BLaER1 treated with 17β-estradiol and CSF1 and Interleukin-3, amounts not matched to agents 10 nM and 100 nM (cell line): ENCODE measurements around the gene MRFAP1L1.

Experiments used
- H3K27ac ChIP-seq, 11 experiments: shearing (Covaris generic); formaldehyde crosslinking; 2 replicates each; pipeline ENCODE4 v1.8.1; 2022
- H3K27me3 ChIP-seq, 11 experiments: shearing (Covaris generic); formaldehyde crosslinking; 2 replicates each; pipeline ENCODE4 v1.8.1; 2022
- H3K36me3 ChIP-seq, 11 experiments: shearing (Covaris generic); formaldehyde crosslinking; 2 replicates each; pipeline ENCODE4 v1.8.1; 2022
- H3K4me1 ChIP-seq, 10 experiments: shearing (Covaris generic); formaldehyde crosslinking; 2 replicates each; pipeline ENCODE4 v1.8.1; 2022
- H3K4me2 ChIP-seq, 11 experiments: shearing (Covaris generic); formaldehyde crosslinking; 2 replicates each; pipeline ENCODE4 v1.8.1; 2022
- H3K4me3 ChIP-seq, 10 experiments: shearing (Covaris generic); formaldehyde crosslinking; 2 replicates each; pipeline ENCODE4 v1.8.1; 2022
- H3K9ac ChIP-seq, 11 experiments: shearing (Covaris generic); formaldehyde crosslinking; 2 replicates each; pipeline ENCODE4 v1.8.1; 2022
- H3K9me3 ChIP-seq, 11 experiments: shearing (Covaris generic); formaldehyde crosslinking; replicated peaks in 1 of 11; 2 replicates each; pipeline ENCODE4 v1.8.1; 2022
- H4K20me1 ChIP-seq, 11 experiments: shearing (Covaris generic); formaldehyde crosslinking; 2 replicates each; pipeline ENCODE4 v1.8.1; 2022
- Cebpa-rat ChIP-seq, 11 experiments: shearing (Covaris generic); IDR thresholded peaks; 2 replicates each; pipeline ENCODE4 v1.8.1; 2022

MRFAP1L1 gene

GRCh38 chr4:6714954-6715353, 5.3 kb upstream of the MRFAP1L1 start:
- Histone ChIP-seq H3K4me1 (peaks cover 34 to 55% (median 42%) of the 10 kb centered on the region in 10 experiments), H3K27me3 (no peaks in the 10 kb centered on the region), H3K4me3 (no peak overlapping the region), H3K27ac (peak overlapping the region in 7 of 11 experiments; percentile 5 to 94 (median 41); a peak in 8 of 22 replicates), H3K4me2 (peak overlapping the region in 10 of 11 experiments; percentile 58 to 94 (median 88); a peak in 20 of 22 replicates), H3K36me3 (no peaks in the 10 kb centered on the region; a peak in 1 of 22 replicates), H3K9me3 (peaks cover 0 to 16% (median 4%) of the 10 kb centered on the region in 11 experiments; a peak in 7 of 22 replicates), H4K20me1 (peaks cover 9 to 38% (median 29%) of the 10 kb centered on the region in 11 experiments; a peak in 18 of 22 replicates), H3K9ac (0 out of 22 replicates have a peak overlapping the region, but pooled peaks of 1 of the 11 experiments have one; percentile 1)
- no peak for TF ChIP-seq Cebpa-rat (IDR thresholded peaks at IDR 0.05)

DNA sequence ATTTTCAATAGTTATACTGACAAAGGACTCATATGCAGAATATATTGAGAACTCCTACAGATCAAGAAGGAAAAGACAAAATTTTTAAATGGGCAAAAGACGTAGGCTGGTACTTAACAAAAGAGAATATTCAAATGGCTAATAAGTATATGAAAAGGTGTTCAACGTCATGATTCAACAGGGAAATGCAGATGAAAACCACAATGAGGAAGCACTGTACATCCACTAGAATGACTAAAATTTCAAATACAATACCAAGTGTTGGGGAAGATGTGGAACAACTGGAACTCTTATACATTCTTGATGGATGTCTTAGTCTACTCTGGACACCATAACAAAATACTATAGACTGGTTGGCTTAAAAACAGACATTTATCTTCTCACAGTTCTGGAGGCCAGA, 1.3 kb upstream of the MRFAP1L1 start:
- H3K4me2 ChIP-seq, result peak overlapping the region in 7 of 11 experiments; percentile 81 to 96 (median 95); a peak in 8 of 22 replicates
- no peak overlapping the region for H3K27ac ChIP-seq
- H3K36me3 ChIP-seq, result peaks cover 15 to 23% (median 21%) of the 10 kb centered on the region in 11 experiments; a peak in 17 of 22 replicates
- peaks cover 42 to 58% (median 48%) of the 10 kb centered on the region in 10 experiments for H3K4me1 ChIP-seq
- no peak overlapping the region; a peak in 1 of 20 replicates for H3K4me3 ChIP-seq
- no peaks in the 10 kb centered on the region for H3K27me3 ChIP-seq
- no peak overlapping the region for H3K9ac ChIP-seq
- peaks cover 0 to 16% (median 4%) of the 10 kb centered on the region in 11 experiments; a peak in 7 of 22 replicates for H3K9me3 ChIP-seq
- TF ChIP-seq Cebpa-rat (IDR thresholded peaks at IDR 0.05), result no peak
- peaks cover 0 to 25% (median 14%) of the 10 kb centered on the region in 11 experiments; a peak in 10 of 22 replicates for H4K20me1 ChIP-seq

GRCh38 chr4:6710282-6710681, 617 bp upstream of the MRFAP1L1 start:
- peak overlapping the region; percentile 81 to 97 (median 95) for H3K4me2 ChIP-seq
- TF ChIP-seq Cebpa-rat (IDR thresholded peaks at IDR 0.05), result no peak
- peak overlapping the region in 10 of 11 experiments; percentile 46 to 92 (median 85); a peak in 20 of 22 replicates for H3K27ac ChIP-seq
- H3K9ac ChIP-seq, result peak overlapping the region; percentile 50 to 91 (median 87); a peak in 20 of 22 replicates
- no peaks in the 10 kb centered on the region for H3K27me3 ChIP-seq
- peaks cover 37 to 59% (median 46%) of the 10 kb centered on the region in 10 experiments for H3K4me1 ChIP-seq
- H3K36me3 ChIP-seq, result peaks cover 17 to 30% (median 27%) of the 10 kb centered on the region in 11 experiments; a peak in 19 of 22 replicates
- peaks cover 0 to 16% (median 4%) of the 10 kb centered on the region in 11 experiments; a peak in 7 of 22 replicates for H3K9me3 ChIP-seq
- H3K4me3 ChIP-seq, result peak overlapping the region; percentile 74 to 92 (median 86)
- H4K20me1 ChIP-seq, result peaks cover 2 to 33% (median 14%) of the 10 kb centered on the region in 11 experiments; a peak in 11 of 22 replicates

DNA sequence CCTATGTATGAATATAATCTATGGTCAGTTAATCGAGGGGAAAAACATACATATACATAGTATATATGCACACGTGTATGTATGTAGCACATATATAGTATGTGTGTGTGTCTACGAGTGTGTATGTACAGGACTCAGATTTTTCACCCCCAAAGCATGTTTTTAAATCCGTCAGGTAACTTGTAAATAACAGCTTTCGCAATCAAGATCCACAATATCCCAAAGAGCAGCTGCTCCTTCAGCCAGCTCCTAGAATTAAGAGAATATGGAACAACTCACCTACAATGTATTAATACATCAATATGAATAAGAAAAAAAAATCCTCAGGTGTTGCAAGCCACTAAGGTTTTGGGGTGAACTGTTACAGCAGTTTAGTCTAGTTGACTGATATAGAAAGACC, 3.5 kb downstream of the MRFAP1L1 start:
- peaks cover 35 to 61% (median 42%) of the 10 kb centered on the region in 10 experiments for H3K4me1 ChIP-seq
- no peak for TF ChIP-seq Cebpa-rat (IDR thresholded peaks at IDR 0.05)
- peaks cover 35 to 70% (median 66%) of the 10 kb centered on the region in 11 experiments; a peak in 21 of 22 replicates for H3K36me3 ChIP-seq
- no peaks in the 10 kb centered on the region for H3K27me3 ChIP-seq
- H3K27ac ChIP-seq, result no peak overlapping the region
- peaks cover 2 to 50% (median 30%) of the 10 kb centered on the region in 11 experiments; a peak in 13 of 22 replicates for H4K20me1 ChIP-seq
- peak overlapping the region; percentile 89 to 97 (median 96); a peak in 21 of 22 replicates for H3K4me2 ChIP-seq
- H3K4me3 ChIP-seq, result no peak overlapping the region
- peaks cover 3 to 17% (median 12%) of the 10 kb centered on the region in 11 experiments; a peak in 18 of 22 replicates for H3K9me3 ChIP-seq
- H3K9ac ChIP-seq, result no peak overlapping the region

- peaks cover 38 to 75% (median 68%) of the 10 kb centered on the region in 11 experiments; a peak in 21 of 22 replicates for H3K36me3 ChIP-seq
- no peak overlapping the region for H3K4me3 ChIP-seq
These were observed 4.0 kb downstream of the MRFAP1L1 start for GRCh38 chr4:6705646-6706045.

GRCh38 chr4:6703786-6704185, 5.9 kb downstream of the MRFAP1L1 start:
- Histone ChIP-seq H3K27ac (no peak overlapping the region; a peak in 2 of 22 replicates), H3K4me3 (no peak overlapping the region), H3K27me3 (no peaks in the 10 kb centered on the region), H3K4me2 (peak overlapping the region in 2 of 11 experiments; percentile 34 to 54; a peak in 3 of 22 replicates), H3K4me1 (peaks cover 28 to 56% (median 45%) of the 10 kb centered on the region in 10 experiments), H3K36me3 (peaks cover 48 to 91% (median 70%) of the 10 kb centered on the region in 11 experiments), H4K20me1 (peaks cover 2 to 50% (median 30%) of the 10 kb centered on the region in 11 experiments; a peak in 13 of 22 replicates), H3K9ac (no peak overlapping the region), H3K9me3 (peaks cover 0 to 16% (median 11%) of the 10 kb centered on the region in 11 experiments; a peak in 14 of 22 replicates)
- TF ChIP-seq Cebpa-rat (IDR thresholded peaks at IDR 0.05), result no peak

More at GRCh38 chr4:6705646-6706045, 4.0 kb downstream of the MRFAP1L1 start:
- no peaks in the 10 kb centered on the region for H3K27me3 ChIP-seq
- H3K27ac ChIP-seq, result no peak overlapping the region
- H3K4me2 ChIP-seq, result peak overlapping the region in 3 of 11 experiments; percentile 89 to 97 (median 96); a peak in 1 of 22 replicates
- TF ChIP-seq Cebpa-rat (IDR thresholded peaks at IDR 0.05), result no peak
- H3K9me3 ChIP-seq, result peaks cover 0 to 16% (median 11%) of the 10 kb centered on the region in 11 experiments; a peak in 14 of 22 replicates
- H3K4me1 ChIP-seq, result peaks cover 33 to 57% (median 40%) of the 10 kb centered on the region in 10 experiments
- H3K9ac ChIP-seq, result no peak overlapping the region
- H4K20me1 ChIP-seq, result peaks cover 2 to 50% (median 30%) of the 10 kb centered on the region in 11 experiments; a peak in 13 of 22 replicates

DNA sequence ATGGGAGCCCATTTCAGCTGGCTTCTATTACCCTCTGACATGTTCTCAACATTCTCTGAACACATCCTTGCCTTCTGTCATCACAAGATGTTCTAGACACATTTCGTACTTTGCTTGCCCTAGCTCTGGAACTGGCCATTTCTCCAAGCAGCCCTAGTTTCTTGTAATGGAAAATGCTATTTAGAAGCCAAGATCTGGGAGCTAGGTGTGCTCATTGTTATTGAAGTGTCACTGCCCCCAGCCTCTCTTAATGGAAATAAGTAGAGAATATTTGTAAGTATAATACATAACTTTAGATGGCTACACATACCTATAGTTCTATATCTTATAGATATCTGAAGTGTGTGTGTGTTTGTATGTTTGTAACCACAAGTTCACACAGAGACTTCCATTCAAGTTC, 6.9 kb downstream of the MRFAP1L1 start:
- no peaks in the 10 kb centered on the region for H3K27me3 ChIP-seq
- no peak overlapping the region for H3K27ac ChIP-seq
- peaks cover 17 to 47% (median 35%) of the 10 kb centered on the region in 10 experiments for H3K4me1 ChIP-seq
- H3K36me3 ChIP-seq, result peaks cover 45 to 86% (median 67%) of the 10 kb centered on the region in 11 experiments
- TF ChIP-seq Cebpa-rat (IDR thresholded peaks at IDR 0.05), result no peak
- peaks cover 0 to 16% (median 11%) of the 10 kb centered on the region in 11 experiments; a peak in 14 of 22 replicates for H3K9me3 ChIP-seq
- H3K4me3 ChIP-seq, result no peak overlapping the region
- H3K4me2 ChIP-seq, result no peak overlapping the region
- peaks cover 0 to 48% (median 27%) of the 10 kb centered on the region in 11 experiments; a peak in 13 of 22 replicates for H4K20me1 ChIP-seq
- no peak overlapping the region for H3K9ac ChIP-seq

DNA sequence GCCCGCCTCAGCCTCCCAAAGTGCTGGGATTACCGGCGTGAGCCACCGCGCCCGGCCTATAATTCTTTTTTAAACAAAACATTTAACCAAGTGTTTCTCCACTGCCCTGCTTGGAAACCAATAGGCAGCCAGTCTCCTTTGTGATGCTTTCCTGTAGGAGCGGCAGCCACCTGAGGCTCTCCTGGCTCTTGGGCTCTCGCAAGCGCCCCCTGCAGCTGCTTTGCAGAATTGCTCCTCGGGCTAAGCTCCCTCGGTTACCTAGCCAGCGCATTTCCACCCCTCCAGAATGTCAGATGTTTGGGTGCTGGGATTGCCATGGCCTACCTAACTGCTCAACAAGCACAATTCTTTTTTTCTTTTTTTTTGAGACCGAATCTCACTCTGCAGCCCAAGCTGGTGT, 8.3 kb downstream of the MRFAP1L1 start:
- H3K9ac ChIP-seq, result no peak overlapping the region
- H3K27ac ChIP-seq, result no peak overlapping the region
- H3K9me3 ChIP-seq, result peaks cover 0 to 16% (median 11%) of the 10 kb centered on the region in 11 experiments; a peak in 14 of 22 replicates
- no peak overlapping the region for H3K4me3 ChIP-seq
- peaks cover 16 to 47% (median 34%) of the 10 kb centered on the region in 10 experiments for H3K4me1 ChIP-seq
- no peak for TF ChIP-seq Cebpa-rat (IDR thresholded peaks at IDR 0.05)
- no peaks in the 10 kb centered on the region for H3K27me3 ChIP-seq
- no peak overlapping the region for H3K4me2 ChIP-seq
- peaks cover 0 to 39% (median 17%) of the 10 kb centered on the region in 11 experiments; a peak in 12 of 22 replicates for H4K20me1 ChIP-seq
- peaks cover 37 to 73% (median 53%) of the 10 kb centered on the region in 11 experiments for H3K36me3 ChIP-seq

GRCh38 chr4:6699903-6700302, 9.8 kb downstream of the MRFAP1L1 start:
- Histone ChIP-seq H3K9me3 (peaks cover 0 to 16% (median 11%) of the 10 kb centered on the region in 11 experiments; a peak in 14 of 22 replicates), H4K20me1 (peaks cover 0 to 32% (median 7%) of the 10 kb centered on the region in 11 experiments; a peak in 10 of 22 replicates), H3K4me1 (peaks cover 28 to 51% (median 41%) of the 10 kb centered on the region in 10 experiments), H3K36me3 (peaks cover 29 to 58% (median 41%) of the 10 kb centered on the region in 11 experiments), H3K9ac (no peak overlapping the region), H3K4me2 (peak overlapping the region in 4 of 11 experiments; percentile 3 to 26 (median 14); a peak in 5 of 22 replicates), H3K27ac (no peak overlapping the region), H3K4me3 (no peak overlapping the region), H3K27me3 (no peaks in the 10 kb centered on the region)
- TF ChIP-seq Cebpa-rat (IDR thresholded peaks at IDR 0.05), result no peak
